Endothelial cell of umbilical vein (primary cell): ENCODE data around the gene RASGRF1. TPM values are rescaled to one million over a fixed set of nuclear protein-coding genes. Genes with fewer than 3 reads are reported as not detected.

ENCODE experiments used
- BruUV-seq: library from RNA; stranded (reverse); fragments of 400-500 nt; replicated peaks from 2 replicates; lab custom pipeline; 2021; lab: Mats Ljungman, UMichigan
- CTCF ChIA-PET: fragments of 300-600, 350-600 bp; sonication (Branson Sonifier 250); formaldehyde crosslinking; loops from one replicate; lab custom pipeline; 2021; ENCODE audit warnings: antibody characterized with exemption, inconsistent platforms; lab: Charles Lee
- POLR2A ChIA-PET: fragments of 300-600, 350-600 bp; sonication (Branson Sonifier 250); formaldehyde crosslinking; loops from one replicate; lab custom pipeline; 2021; ENCODE audit warnings: antibody characterized with exemption, inconsistent platforms; lab: Charles Lee
- DNase-seq: peaks from one replicate; pipeline ENCODE4 v3.0.0-alpha.2; 2011; ENCODE audit warnings: low read depth, low spot score
- FAIRE-seq: peaks from 2 replicates; lab custom pipeline; 2011; peaks lifted over from hg19 to GRCh38; lab: Jason Lieb, UNC
- H2AFZ ChIP-seq: 2 replicates; pipeline ENCODE4 v1.6.0; 2012; ENCODE audit warnings: low read depth, low read length, control low read depth, inconsistent platforms
- H3K27ac ChIP-seq: 2 replicates; pipeline ENCODE4 v1.5.1; 2011; ENCODE audit warnings: low read depth, mild to moderate bottlenecking, control low read depth, low read length, moderate library complexity; ENCODE audit not compliant: insufficient read depth
- H3K27me3 ChIP-seq, 2 experiments: 2 replicates each; pipeline versions ENCODE4 v1.6.0 to v1.6.1; 2011; ENCODE audit warnings: low read length in 2 of 2, mixed read lengths in 1 of 2; ENCODE audit not compliant: control insufficient read depth in 2 of 2, insufficient read depth in 2 of 2
- H3K36me3 ChIP-seq, 2 experiments: 2 replicates in 1 of 2; 3 replicates in 1 of 2; pipeline ENCODE4 v1.5.1; 2011; ENCODE audit warnings: low read length in 2 of 2, mild to moderate bottlenecking in 1 of 2, moderate library complexity in 1 of 2; ENCODE audit not compliant: control insufficient read depth in 2 of 2, insufficient read depth in 2 of 2; ENCODE audit errors: extremely low read depth in 1 of 2
- H3K4me1 ChIP-seq: 3 replicates; pipeline ENCODE4 v1.5.1; 2011; ENCODE audit warnings: mild to moderate bottlenecking, low read length; ENCODE audit not compliant: control insufficient read depth, insufficient read depth; ENCODE audit errors: extremely low read depth
- H3K4me2 ChIP-seq: 2 replicates; pipeline ENCODE4 v1.6.1; 2011; ENCODE audit warnings: low read length, control low read depth, mixed read lengths; ENCODE audit not compliant: insufficient read depth
- H3K4me3 ChIP-seq, 3 experiments: fragments of 200-600 bp in 1 of 3; sonication (generic), shearing (Covaris generic) in 1 of 3; replicated peaks in 1 of 3; 2 replicates each; pipeline ENCODE4 v1.5.1; 2011 to 2016; ENCODE audit warnings: control low read depth in 3 of 3, low read length in 3 of 3, mild to moderate bottlenecking in 2 of 3, inconsistent platforms in 1 of 3, low read depth in 1 of 3, moderate library complexity in 1 of 3; ENCODE audit not compliant: insufficient read depth in 1 of 3
- H3K79me2 ChIP-seq: 2 replicates; pipeline ENCODE4 v1.6.0; 2012; ENCODE audit warnings: low read length, inconsistent platforms; ENCODE audit not compliant: control insufficient read depth, insufficient read depth
- H3K9ac ChIP-seq: replicated peaks from 2 replicates; pipeline ENCODE3; 2011; ENCODE audit warnings: low read length, control low read depth; ENCODE audit not compliant: insufficient read depth; ENCODE audit errors: extremely low read depth
- H3K9me1 ChIP-seq: replicated peaks from 3 replicates; pipeline ENCODE4 v1.6.0; 2011; ENCODE audit warnings: mild to moderate bottlenecking, low read length; ENCODE audit not compliant: control insufficient read depth, insufficient read depth; ENCODE audit errors: extremely low read depth
- H3K9me3 ChIP-seq: replicated peaks from 2 replicates; pipeline ENCODE4 v1.5.1; 2012; ENCODE audit warnings: low read length, inconsistent platforms; ENCODE audit not compliant: control insufficient read depth, insufficient read depth
- H4K20me1 ChIP-seq: replicated peaks from 2 replicates; pipeline ENCODE3; 2011; ENCODE audit warnings: mild to moderate bottlenecking, low read length; ENCODE audit not compliant: control insufficient read depth, insufficient read depth; ENCODE audit errors: extremely low read depth
- CTCF ChIP-seq, 2 donors: IDR thresholded peaks; 1 replicate in 1 of 2; 2 replicates in 1 of 2; pipeline ENCODE4 v1.5.1; 2011; ENCODE audit warnings: low read length in 2 of 2, mild to moderate bottlenecking in 2 of 2, moderate library complexity in 2 of 2, control low read depth in 1 of 2, inconsistent platforms in 1 of 2, low read depth in 1 of 2; ENCODE audit not compliant: insufficient read depth in 1 of 2; ENCODE audit errors: extremely low read depth in 1 of 2
- EZH2 ChIP-seq: IDR thresholded peaks from 2 replicates; pipeline ENCODE4 v1.6.1; 2012; ENCODE audit warnings: borderline replicate concordance, low read depth, mild to moderate bottlenecking, moderate library complexity, low read length, inconsistent platforms; ENCODE audit not compliant: severe bottlenecking
- FOS ChIP-seq: IDR thresholded peaks from 2 replicates; pipeline ENCODE4 v1.6.1; 2011; ENCODE audit warnings: mild to moderate bottlenecking, low read length, moderate library complexity, borderline replicate concordance; ENCODE audit not compliant: insufficient read depth
- GATA2 ChIP-seq: IDR thresholded peaks from 2 replicates; pipeline ENCODE4 v1.7.0; 2011; ENCODE audit warnings: low read depth, mild to moderate bottlenecking, moderate library complexity, mixed read lengths, low read length; ENCODE audit not compliant: insufficient read length, insufficient read depth
- JUN ChIP-seq: IDR thresholded peaks from 2 replicates; pipeline ENCODE4 v1.6.1; 2011; ENCODE audit warnings: borderline replicate concordance, low read depth; ENCODE audit not compliant: insufficient read length, insufficient read depth
- MAX ChIP-seq: IDR thresholded peaks from 2 replicates; pipeline ENCODE4 v1.6.1; 2011; ENCODE audit not compliant: insufficient read depth, insufficient read length
- MYC ChIP-seq: IDR thresholded peaks from one replicate; pipeline ENCODE4 v1.6.1; 2011; ENCODE audit warnings: mild to moderate bottlenecking, low read depth, low read length
- POLR2A ChIP-seq: IDR thresholded peaks from 2 replicates; pipeline ENCODE4 v1.6.1; 2012; ENCODE audit warnings: low read depth, mild to moderate bottlenecking, control low read depth, low read length
- POLR2AphosphoS5 ChIP-seq: IDR thresholded peaks from 2 replicates; pipeline ENCODE4 v1.6.1; 2012; ENCODE audit warnings: low read depth, mild to moderate bottlenecking, control low read depth, low read length, moderate library complexity; ENCODE audit not compliant: insufficient read depth
- dilution Hi-C: fragments of 300-500 bp; cut with MboI; formaldehyde crosslinking; loops from one replicate; pipeline ENCODE4 v1.15.0; 2019; ENCODE audit warnings: low sequenced_read_pairs; ENCODE audit not compliant: extremely low pct_ligation_motif_present
- intact Hi-C: fragments of 100-400 bp; cut with micrococcal nuclease; formaldehyde crosslinking; loops from one replicate; pipeline ENCODE4 v1.10.0; 2022
- polyA plus RNA-seq, 4 experiments: library from polyadenylated mRNA; depleted of rRNA in 3 of 4; stranded (reverse) in 3 of 4; unstranded in 1 of 4; fragments of >200 nt; gene quantifications; 2 replicates each; pipeline versions ENCODE4 v1.2.1 to v1.2.3, GENCODE V29; 2011 to 2012; ENCODE audit warnings: missing spikeins in 1 of 4
- total RNA-seq: library from RNA; stranded (reverse); gene quantifications from 2 replicates; pipeline ENCODE4 v1.2.3, GENCODE V29; 2021

RASGRF1 gene
- total and polyA plus RNA-seq, 2 donors (not counting 3 experiments of a cell fraction or from before 2014, with no cell fraction given): 0.04 TPM; not detected in 1

- H3K27me3 ChIP-seq: no peaks in the 10 kb centered on the region
- no peaks in the 10 kb centered on the region for H3K79me2 ChIP-seq
- FAIRE-seq (no peak), DNase-seq (no peak)
- H2AFZ ChIP-seq: no peak overlapping the region
- dilution Hi-C loops: no loop called here
- intact Hi-C loops: loop anchor here (1.0 to 2.0 kb wide), 2 partner anchors 157 to 825 kb away; no protein-coding TSS in a partner anchor
- H3K4me1 ChIP-seq: no peaks in the 10 kb centered on the region
- no TSS peak for BruUV-seq
- H3K27ac ChIP-seq: no peak overlapping the region
- H3K4me2 ChIP-seq: no peak overlapping the region
- H3K9me1 ChIP-seq: no peaks in the 10 kb centered on the region
- TF ChIP-seq EZH2 (no peak), POLR2AphosphoS5 (no peak), CTCF (IDR thresholded peaks at IDR 0.05; ENCODE audit: extremely low read depth in 1 of 2, insufficient read depth in 1 of 2, low read depth in 1 of 2, low read length in 2 of 2) (no peak), MAX (no peak), POLR2A (no peak), JUN (no peak), FOS (no peak), MYC (no peak), GATA2 (no peak)
- no peaks in the 10 kb centered on the region for H3K9me3 ChIP-seq
- H3K4me3 ChIP-seq: no peak overlapping the region
- ChIA-PET POLR2A (no interaction called here), CTCF (interaction anchor here (0.6 to 10.4 kb wide), 25 partner anchors 8 to 965 kb away, joined by 3 to 390 read pairs (median 4); no protein-coding TSS in a partner anchor)
- no peak overlapping the region for H3K9ac ChIP-seq
- H3K36me3 ChIP-seq: no peaks in the 10 kb centered on the region
- no peaks in the 10 kb centered on the region for H4K20me1 ChIP-seq
Observed at GRCh38 chr15:79027532-79028410, 62.8 kb downstream of the RASGRF1 start.
